ENCODE measurements around the gene NVL. TPM values are rescaled to one million over a fixed set of nuclear protein-coding genes. Genes with fewer than 3 reads are reported as not detected.
"Not testable (repeated sequence)": the region's sequence is repeated elsewhere in the genome, so short reads cannot be mapped to it uniquely, and the experiment has no call there.

The NVL gene
- total RNA-seq = 44.7 and 45.7 TPM in 2 replicates

GRCh38 chr1:224329842-224330753, at the start of gene NVL:
Gene NVL, minus strand, starts transcription at chr1:224330172. Its CDS starts 45 bp downstream, at chr1:224330127.
- intact Hi-C loops (cut with micrococcal nuclease) = loop anchor here (1.0 to 10.0 kb wide), 9 partner anchors 26 to 618 kb away; partner anchors contain the start of genes CAPN2, CNIH4, DEGS1 and WDR26

DNA sequence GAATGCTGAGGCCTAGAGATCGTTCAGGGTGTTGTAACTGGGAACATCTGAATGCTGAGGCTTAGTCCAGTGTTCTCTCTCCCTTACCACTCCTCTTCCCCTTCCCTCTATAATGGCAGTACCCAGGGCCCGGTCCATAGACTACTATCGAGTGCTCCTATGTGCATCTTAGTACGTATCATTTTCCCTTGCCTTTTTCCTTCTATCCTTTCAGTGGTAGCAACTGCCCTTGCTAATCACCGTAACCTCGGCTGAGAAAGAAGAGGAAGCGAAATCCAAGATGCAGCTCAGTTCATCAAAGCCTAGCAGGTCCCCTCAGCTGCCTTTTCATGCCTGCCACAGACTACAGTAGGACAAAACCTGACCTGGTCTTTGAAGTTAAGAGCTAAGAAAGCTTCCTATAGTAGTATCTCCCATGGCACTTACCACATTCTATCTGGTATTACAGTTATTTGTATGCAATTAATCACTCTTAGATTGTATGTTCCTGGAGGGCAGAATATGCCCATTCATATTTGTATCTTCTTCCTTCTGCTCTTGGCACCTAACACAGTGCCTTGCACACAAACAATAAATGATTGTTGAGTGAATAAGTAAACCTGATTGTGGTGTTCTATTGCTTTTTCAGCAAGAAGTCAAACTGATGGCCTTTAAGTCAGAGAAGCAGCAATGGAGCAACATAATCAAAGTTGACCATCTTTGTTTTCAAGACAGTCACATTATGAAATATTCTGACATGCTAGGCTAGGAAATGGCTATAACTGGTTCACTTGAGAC, 49.1 kb upstream of the NVL start:
- intact Hi-C loops (cut with micrococcal nuclease) = loop anchor here (2.0 kb wide), 1 partner anchor 264 kb away; the partner anchor contains the start of gene FBXO28

GRCh38 chr1:224377676-224378006, 47.7 kb upstream of the NVL start:
- intact Hi-C loops (cut with micrococcal nuclease) = loop anchor here (2.0 kb wide), 1 partner anchor 263 kb away; the partner anchor contains the start of gene FBXO28

- intact Hi-C loops (cut with micrococcal nuclease) = no loop called here
Observed at GRCh38 chr1:224375059-224375458, 45.1 kb upstream of the NVL start.

DNA sequence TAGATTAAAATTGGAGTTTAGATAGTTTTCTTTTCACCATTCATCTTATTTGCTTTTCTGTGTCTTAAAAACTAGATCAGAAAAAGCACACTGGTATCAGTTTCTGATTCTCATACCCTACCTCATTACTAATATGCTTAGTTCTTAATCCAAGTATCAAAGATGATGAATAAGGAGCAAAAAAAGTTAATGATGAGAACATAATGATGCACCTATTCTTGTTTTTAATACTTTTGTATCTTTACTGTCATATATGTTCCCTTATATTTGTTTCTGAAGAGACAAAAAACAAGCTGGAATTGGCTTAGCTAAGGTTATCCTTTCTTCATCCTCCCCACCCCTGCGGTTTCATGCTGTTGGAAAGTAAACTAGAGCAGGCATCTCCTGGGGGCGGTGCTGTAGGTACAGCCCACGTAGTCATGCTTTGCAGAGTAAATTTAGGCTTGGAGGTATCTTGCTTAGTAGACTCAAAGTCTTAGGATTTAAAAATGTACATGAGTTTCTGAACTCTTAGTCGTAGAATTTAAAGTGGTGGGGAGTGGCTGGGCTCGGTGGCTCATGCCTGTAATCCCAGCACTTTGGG, 43.1 kb upstream of the NVL start:
- intact Hi-C loops (cut with micrococcal nuclease) = no loop called here

DNA sequence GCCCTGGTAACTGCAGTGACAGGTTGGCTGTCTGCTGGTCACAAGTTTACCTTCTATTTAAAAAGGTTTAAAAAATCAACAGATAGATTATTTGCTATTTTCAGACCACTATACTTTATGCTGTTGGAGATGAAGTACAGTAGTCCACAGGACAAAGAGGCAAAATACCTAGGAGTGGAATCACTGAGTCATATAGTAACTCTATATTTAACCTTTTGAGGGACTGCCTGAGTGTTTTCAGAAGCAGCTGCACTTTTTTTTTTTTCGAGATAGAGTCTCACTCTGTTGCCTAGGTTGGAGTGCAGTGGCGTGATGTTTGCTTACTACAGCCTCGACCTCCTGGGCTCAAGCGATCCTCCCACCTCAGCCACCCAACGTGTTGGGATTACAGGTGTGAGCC, 38.4 kb upstream of the NVL start:
- intact Hi-C loops (cut with micrococcal nuclease) = no loop called here

DNA sequence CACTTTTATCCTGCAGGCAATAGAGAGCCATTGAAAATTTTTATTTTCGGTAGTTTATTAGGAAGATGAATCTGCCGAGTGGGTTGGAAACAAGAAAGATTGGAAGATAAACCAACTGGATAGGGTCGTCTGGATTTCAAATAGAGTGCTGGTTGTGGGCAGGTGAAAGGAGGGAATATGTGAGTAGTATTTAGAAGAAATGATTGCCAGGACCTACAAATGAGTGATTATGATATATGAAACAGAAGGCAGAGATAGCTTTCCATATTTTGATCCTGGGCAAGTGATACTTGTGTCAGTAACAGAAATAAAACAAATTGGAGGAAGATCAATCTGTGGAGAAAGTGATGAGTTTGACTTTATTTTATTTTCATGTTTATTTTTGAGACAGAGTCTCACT, 29.2 kb upstream of the NVL start:
- intact Hi-C loops (cut with micrococcal nuclease) = no loop called here

- intact Hi-C loops (cut with micrococcal nuclease) = no loop called here
Observed at GRCh38 chr1:224358237-224358636, 28.3 kb upstream of the NVL start.

- intact Hi-C loops (cut with micrococcal nuclease) = loop anchor here (2.0 kb wide), 1 partner anchor 365 kb away; no protein-coding TSS in a partner anchor
Observed at GRCh38 chr1:224357626-224358124, 27.7 kb upstream of the NVL start.

DNA sequence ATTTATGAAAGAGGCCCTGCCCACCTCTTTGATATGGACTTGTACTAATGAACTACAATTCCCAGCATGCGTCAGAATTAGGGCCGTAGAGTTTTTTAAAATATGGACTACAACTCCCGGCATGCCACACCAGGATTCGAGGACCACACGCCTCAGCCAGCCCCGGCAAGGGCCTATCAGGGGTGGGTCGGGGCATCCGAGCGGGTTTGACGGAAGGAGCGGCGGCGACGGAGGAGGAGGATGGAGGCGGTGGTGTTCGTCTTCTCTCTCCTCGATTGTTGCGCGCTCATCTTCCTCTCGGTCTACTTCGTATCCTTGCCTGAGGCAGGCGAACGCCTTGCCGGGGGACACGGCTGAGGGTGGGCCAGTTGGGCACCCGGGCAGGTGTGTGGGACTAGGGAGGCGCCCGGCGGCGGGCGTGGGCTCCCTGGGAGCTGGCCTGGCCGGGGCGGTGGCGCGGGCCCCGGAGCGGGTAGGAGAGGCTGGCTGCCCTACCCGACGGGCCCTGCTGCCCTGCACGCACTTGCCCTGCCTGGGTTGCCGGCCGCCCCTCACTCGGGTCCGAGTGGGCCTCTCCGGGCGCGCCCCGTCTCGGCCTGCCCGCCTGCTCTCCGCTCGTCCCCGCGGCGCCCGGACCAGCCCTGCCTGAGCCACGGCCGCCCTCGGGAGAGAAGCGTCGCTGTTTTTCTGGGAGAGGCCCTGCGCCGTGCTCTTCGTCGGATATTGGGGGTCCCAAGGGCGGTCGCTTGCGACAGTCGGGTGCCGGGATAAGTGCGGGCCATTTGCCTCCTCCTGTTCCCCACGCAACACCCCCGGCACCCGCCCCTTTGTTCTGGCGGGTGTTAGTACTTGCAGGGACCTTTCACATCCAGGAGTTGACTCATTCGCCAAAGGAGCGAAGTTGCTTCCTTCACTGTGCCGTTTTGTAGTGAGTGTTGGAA, 27.0 kb upstream of the NVL start, which contains the start of gene CNIH4:
TSS of gene CNIH4 (plus strand) at position 195 of the 941 bp plus-strand sequence. CDS start at position 241, 46 bp downstream.
- intact Hi-C loops (cut with micrococcal nuclease) = loop anchor here (1.0 to 2.0 kb wide), 6 partner anchors 23 to 364 kb away; partner anchors contain the start of genes DEGS1 and FBXO28

DNA sequence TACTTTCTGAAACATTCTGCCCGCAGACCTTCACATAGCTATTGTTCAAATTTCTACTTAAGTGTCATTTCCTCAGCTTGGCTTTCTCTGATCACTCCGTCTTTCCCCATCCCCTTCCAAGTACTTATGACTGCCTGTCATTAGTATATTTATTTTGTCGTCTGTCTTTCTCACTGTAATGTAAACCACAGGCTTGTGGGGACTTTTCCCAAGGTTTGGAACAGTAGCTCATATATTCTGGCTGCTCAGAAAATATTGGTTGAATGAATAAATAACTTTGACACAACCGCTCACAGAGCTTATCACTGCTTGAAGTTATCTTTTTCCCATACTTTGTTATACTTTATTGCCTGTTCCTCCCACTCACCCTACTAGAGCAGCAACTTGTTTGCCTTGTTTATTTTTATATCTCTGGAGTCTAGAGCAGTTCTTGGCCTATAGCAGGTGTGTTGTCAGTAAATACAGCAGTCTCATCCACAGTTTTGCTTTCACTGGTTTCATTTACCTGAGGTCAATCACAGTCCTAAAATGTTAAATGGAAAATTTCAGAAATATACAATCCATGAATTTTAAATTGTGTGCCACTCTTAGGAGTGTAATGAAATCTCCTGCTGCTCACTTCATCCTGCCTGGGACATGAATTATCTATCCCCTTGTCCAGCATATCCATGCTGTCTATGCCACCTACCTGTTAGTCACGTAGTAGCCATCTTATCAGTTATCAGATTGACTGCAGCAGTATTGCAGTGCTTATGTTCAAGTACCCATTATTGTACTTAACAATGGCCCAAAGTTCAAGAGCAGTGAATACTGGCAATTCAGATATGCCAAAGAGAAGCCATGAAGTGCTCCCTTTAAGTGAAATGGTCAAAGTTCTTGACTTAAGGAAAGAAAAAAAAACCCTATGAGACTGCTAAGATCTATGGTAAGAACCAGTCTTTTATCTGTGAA, 24.3 kb upstream of the NVL start:
- intact Hi-C loops (cut with micrococcal nuclease) = no loop called here

- intact Hi-C loops (cut with micrococcal nuclease) = not testable (repeated sequence)
Observed at GRCh38 chr1:224352436-224353085, 22.6 kb upstream of the NVL start.

GRCh38 chr1:224349716-224350115, 19.7 kb upstream of the NVL start:
- intact Hi-C loops (cut with micrococcal nuclease) = not testable (repeated sequence)

GRCh38 chr1:224348137-224348536, 18.2 kb upstream of the NVL start:
- intact Hi-C loops (cut with micrococcal nuclease) = no loop called here

- intact Hi-C loops (cut with micrococcal nuclease) = no loop called here
Observed at GRCh38 chr1:224343679-224344078, 13.7 kb upstream of the NVL start.

GRCh38 chr1:224340453-224341384, 10.7 kb upstream of the NVL start:
- intact Hi-C loops (cut with micrococcal nuclease) = loop anchor here (1.0 kb wide), 1 partner anchor 7 kb away; no protein-coding TSS in a partner anchor

GRCh38 chr1:224339442-224340033, 9.6 kb upstream of the NVL start:
- intact Hi-C loops (cut with micrococcal nuclease) = loop anchor here (10.0 kb wide), 1 partner anchor 285 kb away; no protein-coding TSS in a partner anchor

All from T-helper 2 cell treated with Interferon-gamma antibody and Interleukin-4, amounts not matched to agents 100 ng/mL and 5 ng/mL, for 36 hours (primary cell).